HG03196 (cell line): ENCODE data around the gene LAG3.

ENCODE experiments used
- ATAC-seq: cut with Tn5 transposase; IDR thresholded peaks from one replicate; pipeline ENCODE4 v1.9.1; 2021; ENCODE audit not compliant: unreplicated experiment

The LAG3 gene

GRCh38 chr12:6771091-6771495 lies 1.2 kb upstream of the LAG3 start:
- no peak for ATAC-seq

- no peak for ATAC-seq
Observed at GRCh38 chr12:6771509-6772330, 600 bp upstream of the LAG3 start.

GRCh38 chr12:6772726-6773589 lies 638 bp downstream of the LAG3 start:
- no peak for ATAC-seq

- no peak for ATAC-seq
Observed at GRCh38 chr12:6773590-6774351, 1.5 kb downstream of the LAG3 start.

GRCh38 chr12:6774499-6775062 lies 2.3 kb downstream of the LAG3 start:
- ATAC-seq = no peak

GRCh38 chr12:6775185-6776174 lies 3.2 kb downstream of the LAG3 start:
- no peak for ATAC-seq

GRCh38 chr12:6777386-6777785 lies 5.1 kb downstream of the LAG3 start:
- no peak for ATAC-seq

GRCh38 chr12:6778217-6778573 lies 5.9 kb downstream of the LAG3 start:
- ATAC-seq = no peak

- peak; percentile 66 for ATAC-seq
Observed at GRCh38 chr12:6778574-6779550, 6.5 kb downstream of the LAG3 start.

GRCh38 chr12:6779708-6780432 lies 7.5 kb downstream of the LAG3 start:
- no peak for ATAC-seq

GRCh38 chr12:6780573-6780972 lies 8.3 kb downstream of the LAG3 start:
- no peak for ATAC-seq

GRCh38 chr12:6782119-6782518 lies 9.8 kb downstream of the LAG3 start:
- no peak for ATAC-seq

- ATAC-seq = no peak
Observed at GRCh38 chr12:6782850-6783566, 10.7 kb downstream of the LAG3 start.

GRCh38 chr12:6783828-6784227 lies 11.5 kb downstream of the LAG3 start:
- ATAC-seq = no peak

- ATAC-seq = no peak
Observed at GRCh38 chr12:6784296-6784695, 12.0 kb downstream of the LAG3 start.

GRCh38 chr12:6784761-6785160 lies 12.4 kb downstream of the LAG3 start:
- ATAC-seq = no peak

- no peak for ATAC-seq
Observed at GRCh38 chr12:6786416-6787094, 14.2 kb downstream of the LAG3 start.
